Activated T-cell treated with anti-CD3 and anti-CD28 coated beads for 24 hours (primary cell): ENCODE data around the gene CTSS.
A peak's percentile ranks its signal among the peaks of the same experiment; 100 is the strongest.

Source experiments
- DNase-seq: peaks from one replicate; pipeline ENCODE4 v3.0.0-alpha.2; 2020; ENCODE audit warnings: low read depth

Gene CTSS

GRCh38 chr1:150696995-150697927 lies 68.3 kb downstream of the CTSS start, which contains the start of gene GOLPH3L:
TSS of gene GOLPH3L (minus strand) at chr1:150697154. CDS start at chr1:150694838, 2,316 bp downstream.
- peak; percentile 88 for DNase-seq

GRCh38 chr1:150696590-150696989 lies 69.0 kb downstream of the CTSS start:
- DNase-seq, result no peak

- no peak for DNase-seq
These were observed 69.4 kb downstream of the CTSS start for GRCh38 chr1:150696162-150696561.

- DNase-seq, result no peak
These were observed 70.0 kb downstream of the CTSS start for GRCh38 chr1:150695561-150695960.

- DNase-seq, result no peak
These were observed 72.9 kb downstream of the CTSS start for GRCh38 chr1:150692720-150693119.

- no peak for DNase-seq
These were observed 76.8 kb downstream of the CTSS start for GRCh38 chr1:150688763-150689162.

GRCh38 chr1:150686275-150686674 lies 79.3 kb downstream of the CTSS start:
- DNase-seq, result no peak

- DNase-seq, result no peak
These were observed 81.7 kb downstream of the CTSS start for GRCh38 chr1:150683914-150684313.
